SU-DHL-6 (cell line): Measurements from ENCODE around the gene RPL35.
A peak's percentile ranks its signal among the peaks of the same experiment; 100 is the strongest.

ENCODE experiments used
- H2AFZ ChIP-seq: fragments of 200-600 bp; sonication (generic); 2 replicates; pipeline ENCODE4 v1.6.1; 2014; ENCODE audit warnings: low read depth, mild to moderate bottlenecking, moderate library complexity, mixed read lengths, antibody characterized with exemption, low read length; ENCODE audit not compliant: severe bottlenecking
- H3F3A ChIP-seq: fragments of 200-600 bp; shearing (Covaris generic); 2 replicates; pipeline ENCODE4 v1.6.0; 2016; ENCODE audit warnings: antibody characterized with exemption, mild to moderate bottlenecking; ENCODE audit not compliant: insufficient read depth
- H3K27ac ChIP-seq: fragments of 200-600 bp; sonication (generic); 2 replicates; pipeline ENCODE4 v1.5.1; 2016; ENCODE audit warnings: low read depth, mild to moderate bottlenecking, low read length, moderate library complexity, mixed read lengths
- H3K27me3 ChIP-seq: fragments of 200-600 bp; sonication (generic), shearing (Covaris generic); 2 replicates; pipeline ENCODE4 v1.6.0; 2014; ENCODE audit warnings: mild to moderate bottlenecking, low read length
- H3K36me3 ChIP-seq: fragments of 200-600 bp; sonication (generic); 2 replicates; pipeline ENCODE4 v1.6.1; 2014; ENCODE audit warnings: mild to moderate bottlenecking, low read length, mixed read lengths
- H3K4me2 ChIP-seq: fragments of 300-600, 200-600 bp; shearing (Covaris generic), sonication (generic); 2 replicates; pipeline ENCODE4 v1.6.0; 2014; ENCODE audit warnings: low read length, low read depth, mild to moderate bottlenecking; ENCODE audit not compliant: poor library complexity, severe bottlenecking
- H3K4me3 ChIP-seq: fragments of 200-600 bp; sonication (generic); 2 replicates; pipeline ENCODE4 v1.5.1; 2014; ENCODE audit warnings: antibody characterized with exemption, low read length, mild to moderate bottlenecking, mixed read lengths; ENCODE audit not compliant: insufficient read depth, poor library complexity, severe bottlenecking
- H3K79me2 ChIP-seq: fragments of 200-600 bp; sonication (generic); 2 replicates; pipeline ENCODE4 v1.6.1; 2014; ENCODE audit warnings: mild to moderate bottlenecking, low read length, moderate library complexity; ENCODE audit not compliant: insufficient read depth
- H3K9ac ChIP-seq: fragments of 200-600 bp; sonication (generic); 2 replicates; pipeline ENCODE4 v1.7.0; 2014; ENCODE audit warnings: mild to moderate bottlenecking, low read length
- H3K9me2 ChIP-seq: fragments of 200-600 bp; sonication (generic); replicated peaks from 2 replicates; pipeline ENCODE4 v1.6.1; 2014; ENCODE audit warnings: low read length; ENCODE audit not compliant: insufficient read depth
- H3K9me3 ChIP-seq: fragments of 200-600 bp; sonication (generic); 2 replicates; pipeline ENCODE4 v1.6.1; 2014; ENCODE audit warnings: low read length, mixed read lengths; ENCODE audit not compliant: insufficient read depth
- H4K20me1 ChIP-seq: fragments of 200-600 bp; sonication (generic); 2 replicates; pipeline ENCODE4 v1.6.1; 2014; ENCODE audit warnings: low read depth, mild to moderate bottlenecking, antibody characterized with exemption, low read length, moderate library complexity, mixed read lengths
- EZH2phosphoT487 ChIP-seq: fragments of 200-600 bp; sonication (generic), shearing (Covaris generic); conservative IDR thresholded peaks from 2 replicates; pipeline ENCODE4 v1.6.1; 2018; ENCODE audit warnings: mild to moderate bottlenecking, antibody characterized with exemption, low read length, moderate library complexity, mixed read lengths
- TF ChIP-seq, protein P1 (sequence below): fragments of 200-600 bp; sonication (generic); IDR thresholded peaks from one replicate; pipeline ENCODE4 v1.5.1; 2017; ENCODE audit warnings: antibody characterized with exemption, mild to moderate bottlenecking, low read length, moderate library complexity; ENCODE audit not compliant: insufficient read depth, poor library complexity, severe bottlenecking

RPL35 gene

DNA sequence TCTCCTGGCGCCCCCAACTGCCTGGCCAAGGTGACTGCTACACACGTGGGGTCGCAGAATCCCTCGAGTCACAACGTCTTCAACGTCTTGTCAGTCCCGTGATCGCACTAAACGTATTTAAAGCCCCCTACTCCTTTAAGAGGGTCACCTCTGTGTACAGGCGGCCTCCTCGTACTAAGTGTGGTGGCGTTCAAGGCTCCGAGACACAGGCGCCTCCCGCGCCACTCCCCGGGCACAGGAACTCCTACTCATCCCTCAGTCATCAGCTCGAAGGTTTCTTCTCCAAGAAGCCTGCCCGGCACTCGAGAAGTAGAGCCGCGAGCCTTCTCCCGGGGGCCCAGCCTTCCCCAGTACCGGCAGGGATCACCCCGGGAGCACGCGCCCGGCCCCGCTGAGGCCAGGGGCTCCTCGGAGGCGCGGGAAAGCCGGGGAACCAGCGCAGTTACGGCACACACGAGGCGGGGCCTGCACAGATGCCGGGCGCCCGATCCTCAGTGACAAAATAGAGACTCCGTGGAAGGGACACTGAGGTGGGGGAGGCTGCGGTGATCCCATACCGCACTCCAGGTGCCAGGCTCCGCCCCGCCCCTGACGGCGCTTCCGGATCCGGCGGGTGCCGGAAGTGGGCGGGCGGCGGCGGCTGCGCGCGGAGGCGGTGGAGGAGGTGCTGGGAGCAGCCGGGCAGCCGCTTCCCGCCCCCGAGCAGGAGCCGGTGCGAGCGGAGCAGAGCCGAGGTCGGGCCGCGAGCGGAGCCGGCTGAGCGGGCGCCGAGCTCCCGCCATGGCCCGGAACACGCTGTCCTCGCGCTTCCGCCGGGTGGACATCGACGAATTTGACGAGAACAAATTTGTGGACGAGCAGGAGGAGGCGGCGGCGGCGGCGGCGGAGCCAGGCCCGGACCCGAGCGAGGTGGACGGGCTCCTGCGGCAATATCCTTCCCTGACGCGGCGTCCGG, 7.0 kb upstream of the RPL35 start:
- peaks cover 63% of the 10 kb centered on the region for H3K79me2 ChIP-seq
- TF ChIP-seq EZH2phosphoT487, result no peak
- TF ChIP-seq, protein P1, sequence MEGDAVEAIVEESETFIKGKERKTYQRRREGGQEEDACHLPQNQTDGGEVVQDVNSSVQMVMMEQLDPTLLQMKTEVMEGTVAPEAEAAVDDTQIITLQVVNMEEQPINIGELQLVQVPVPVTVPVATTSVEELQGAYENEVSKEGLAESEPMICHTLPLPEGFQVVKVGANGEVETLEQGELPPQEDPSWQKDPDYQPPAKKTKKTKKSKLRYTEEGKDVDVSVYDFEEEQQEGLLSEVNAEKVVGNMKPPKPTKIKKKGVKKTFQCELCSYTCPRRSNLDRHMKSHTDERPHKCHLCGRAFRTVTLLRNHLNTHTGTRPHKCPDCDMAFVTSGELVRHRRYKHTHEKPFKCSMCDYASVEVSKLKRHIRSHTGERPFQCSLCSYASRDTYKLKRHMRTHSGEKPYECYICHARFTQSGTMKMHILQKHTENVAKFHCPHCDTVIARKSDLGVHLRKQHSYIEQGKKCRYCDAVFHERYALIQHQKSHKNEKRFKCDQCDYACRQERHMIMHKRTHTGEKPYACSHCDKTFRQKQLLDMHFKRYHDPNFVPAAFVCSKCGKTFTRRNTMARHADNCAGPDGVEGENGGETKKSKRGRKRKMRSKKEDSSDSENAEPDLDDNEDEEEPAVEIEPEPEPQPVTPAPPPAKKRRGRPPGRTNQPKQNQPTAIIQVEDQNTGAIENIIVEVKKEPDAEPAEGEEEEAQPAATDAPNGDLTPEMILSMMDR, result peak; percentile 39
- H3K4me3 ChIP-seq, result peak overlapping the region; percentile 94

DNA sequence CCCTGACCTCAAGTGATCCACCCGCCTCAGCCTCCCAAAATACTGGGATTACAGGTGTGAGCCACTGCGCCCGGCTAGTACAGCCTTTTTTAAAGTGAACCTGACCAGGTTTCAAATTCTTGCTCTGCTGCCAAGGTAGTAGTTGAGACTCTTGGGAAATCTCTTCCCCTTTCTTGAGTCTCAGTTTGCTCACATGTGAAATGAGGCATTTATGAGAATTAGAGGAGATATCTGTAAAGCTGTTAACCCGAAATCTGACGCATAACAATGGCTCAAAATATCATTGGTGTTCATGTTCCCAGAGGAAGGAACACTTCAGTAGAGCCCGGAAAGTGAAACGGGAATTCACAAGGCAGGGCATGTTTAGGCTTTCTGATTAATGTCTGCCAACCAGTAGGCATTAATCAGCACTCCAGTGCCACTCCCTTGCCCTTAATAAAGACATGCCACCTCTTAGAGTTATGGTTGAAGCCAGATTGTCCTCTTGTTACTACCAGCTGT, 1.7 kb upstream of the RPL35 start:
- Histone ChIP-seq H4K20me1 (peaks cover 24% of the 10 kb centered on the region; the same call in 1 of the 2 replicates), H3K9ac (peak overlapping the region; percentile 93), H3K36me3 (peaks cover 14% of the 10 kb centered on the region), H3F3A (peaks cover 57% of the 10 kb centered on the region), H3K79me2 (peaks cover 40% of the 10 kb centered on the region), H3K27ac (peak overlapping the region; percentile 53), H3K9me2 (no peaks in the 10 kb centered on the region), H3K4me2 (peak overlapping the region; percentile 94), H3K9me3 (no peaks in the 10 kb centered on the region), H3K27me3 (no peaks in the 10 kb centered on the region), H3K4me3 (peak overlapping the region; percentile 74), H2AFZ (no peak overlapping the region)
- TF ChIP-seq EZH2phosphoT487, result no peak
- TF ChIP-seq, protein P1, result no peak

More for the DNA sequence above, 7.0 kb upstream of the RPL35 start:
- H3F3A ChIP-seq, result peaks cover 18% of the 10 kb centered on the region
- H3K9me2 ChIP-seq, result no peaks in the 10 kb centered on the region
- H2AFZ ChIP-seq, result peak overlapping the region; percentile 20
- H4K20me1 ChIP-seq, result peaks cover 11% of the 10 kb centered on the region; the same call in 1 of the 2 replicates
- peak overlapping the region; percentile 79 for H3K4me2 ChIP-seq
- H3K27ac ChIP-seq, result peak overlapping the region; percentile 76
- H3K9me3 ChIP-seq, result no peaks in the 10 kb centered on the region
- no peaks in the 10 kb centered on the region; the same call in 1 of the 2 replicates for H3K36me3 ChIP-seq
- H3K27me3 ChIP-seq, result no peaks in the 10 kb centered on the region
- peak overlapping the region; percentile 100 for H3K9ac ChIP-seq

DNA sequence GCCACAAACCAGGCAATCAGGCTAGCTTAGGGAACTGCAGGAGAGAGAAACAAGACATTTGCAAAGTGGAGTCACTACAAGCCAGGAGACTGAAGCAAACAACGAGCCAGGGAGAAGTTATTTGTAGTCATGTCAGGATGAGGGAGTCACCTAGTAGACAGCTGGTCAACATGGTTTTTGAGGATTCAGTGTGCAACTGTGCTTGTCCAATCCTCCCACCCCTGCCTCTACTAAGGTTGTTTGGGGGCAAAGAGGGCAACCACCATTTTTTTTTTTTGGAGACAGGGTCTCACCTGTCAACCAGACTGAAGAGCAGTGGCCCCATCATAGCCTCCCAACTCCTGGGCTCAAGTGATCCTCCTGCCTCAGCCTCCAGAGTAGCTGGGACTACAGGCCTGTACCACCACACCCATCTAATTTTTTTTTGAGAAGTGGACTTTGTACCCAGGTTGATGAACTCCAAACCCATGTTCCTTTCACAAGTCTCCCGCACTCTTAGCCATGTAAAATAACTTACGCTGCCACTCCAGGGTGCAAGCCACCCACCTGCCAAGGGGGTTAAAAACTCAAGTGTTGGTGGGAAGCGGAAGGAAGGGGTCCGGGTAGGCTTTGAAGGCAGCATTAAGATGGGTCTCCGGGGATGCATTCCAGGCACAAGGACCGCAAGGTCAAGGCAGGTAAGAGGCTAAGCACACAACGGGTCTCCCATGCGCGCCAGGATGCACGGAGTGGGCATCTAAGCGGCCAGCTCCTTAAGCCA, 995 bp downstream of the RPL35 start:
- H3K4me2 ChIP-seq, result peak overlapping the region; percentile 76
- H3K4me3 ChIP-seq, result peak overlapping the region; percentile 74
- peaks cover 28% of the 10 kb centered on the region for H3K79me2 ChIP-seq
- no peak for TF ChIP-seq EZH2phosphoT487
- TF ChIP-seq, protein P1, result no peak
- peak overlapping the region; percentile 88; the same call in 1 of the 2 replicates for H3K27ac ChIP-seq
- H3K27me3 ChIP-seq, result no peaks in the 10 kb centered on the region
- no peaks in the 10 kb centered on the region for H3K9me3 ChIP-seq
- no peak overlapping the region for H2AFZ ChIP-seq
- H3K36me3 ChIP-seq, result peaks cover 14% of the 10 kb centered on the region
- no peaks in the 10 kb centered on the region for H3K9me2 ChIP-seq
- H3K9ac ChIP-seq, result peak overlapping the region; percentile 93
- H4K20me1 ChIP-seq, result peaks cover 24% of the 10 kb centered on the region; the same call in 1 of the 2 replicates
- peaks cover 51% of the 10 kb centered on the region for H3F3A ChIP-seq
